ENCODE results near the gene DAB2.

DAB2 gene

DNA sequence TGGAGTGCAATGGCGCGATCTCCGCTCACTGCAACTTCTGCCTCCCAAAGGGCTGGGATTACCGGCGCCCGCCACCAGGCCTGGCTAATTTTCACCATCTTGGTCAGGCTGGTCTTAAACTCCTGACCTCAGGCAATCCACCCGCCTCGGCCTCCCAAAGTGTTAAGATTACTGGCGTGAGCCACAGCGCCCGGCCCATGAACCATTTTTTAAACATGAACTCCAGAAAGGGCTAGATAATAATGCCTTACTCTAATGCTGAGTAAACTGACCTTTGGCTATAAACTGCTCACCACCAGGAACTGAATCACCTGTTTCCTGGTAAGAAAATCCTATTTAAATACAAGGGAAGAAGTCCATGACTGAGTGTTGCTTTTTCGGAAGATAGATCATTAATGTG lies 23.2 kb upstream of the DAB2 start:
- DNase-seq (ENCODE audit: low read depth in 2 of 2) = no peak

DNA sequence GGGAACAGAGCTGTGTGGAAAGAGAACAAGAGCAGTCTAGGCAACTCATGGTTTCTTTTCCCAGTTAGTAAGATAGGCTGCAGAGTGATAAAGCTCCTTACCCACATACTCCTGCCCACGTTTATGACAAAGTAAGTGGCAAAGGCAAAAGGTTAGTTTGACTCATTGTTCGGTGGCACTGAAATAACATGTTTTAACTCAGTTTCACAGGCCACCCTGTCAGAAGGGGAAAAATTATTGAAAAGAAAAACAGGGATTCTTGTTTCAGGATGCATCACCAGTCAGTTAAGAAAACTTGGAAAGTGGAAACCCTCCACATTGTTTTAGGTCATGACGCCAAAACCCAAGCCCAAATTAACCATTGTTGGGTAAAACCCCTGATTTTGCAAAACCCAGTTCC lies 22.3 kb upstream of the DAB2 start:
- DNase-seq (ENCODE audit: low read depth in 2 of 2) = no peak

DNA sequence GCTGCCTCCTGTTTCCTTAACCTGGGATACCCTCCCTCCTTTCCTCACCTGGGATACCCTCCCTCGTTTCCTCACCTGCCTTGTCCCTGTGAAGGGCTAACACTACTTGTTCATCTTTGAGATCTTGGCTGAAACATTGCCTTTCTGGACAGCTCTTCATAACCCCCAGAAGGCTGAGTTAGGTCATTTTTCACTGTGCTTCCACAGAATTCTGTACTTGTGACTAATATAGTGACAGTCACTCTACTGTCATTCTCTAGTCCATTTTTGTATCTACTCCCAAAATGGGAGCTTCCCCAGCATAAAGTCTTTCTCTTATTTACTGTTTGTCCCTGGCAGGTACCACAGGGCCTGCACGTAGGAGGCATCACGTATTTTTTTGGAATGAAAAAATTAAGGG lies 21.5 kb upstream of the DAB2 start:
- DNase-seq (ENCODE audit: low read depth in 2 of 2) = no peak

DNA sequence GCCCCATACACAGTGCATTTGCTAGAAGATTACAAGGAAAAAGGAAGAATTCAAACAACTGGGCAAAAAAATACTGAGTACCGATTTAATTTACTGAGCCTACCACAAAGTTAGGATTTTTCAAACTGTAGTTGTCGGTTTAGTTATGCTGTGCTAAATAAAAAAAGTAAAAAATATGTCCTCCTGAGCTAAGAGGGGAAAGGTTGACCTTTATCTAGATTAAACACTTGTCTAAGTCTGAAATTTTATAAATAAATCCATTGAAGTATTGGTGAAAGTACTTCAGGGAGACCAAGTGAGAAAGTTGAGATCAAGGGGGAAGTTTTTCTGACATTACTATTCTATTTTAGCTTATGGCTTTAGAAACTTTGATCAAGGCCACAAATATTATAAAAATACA lies 19.1 kb upstream of the DAB2 start:
- no peak for DNase-seq (ENCODE audit: low read depth in 2 of 2)

DNA sequence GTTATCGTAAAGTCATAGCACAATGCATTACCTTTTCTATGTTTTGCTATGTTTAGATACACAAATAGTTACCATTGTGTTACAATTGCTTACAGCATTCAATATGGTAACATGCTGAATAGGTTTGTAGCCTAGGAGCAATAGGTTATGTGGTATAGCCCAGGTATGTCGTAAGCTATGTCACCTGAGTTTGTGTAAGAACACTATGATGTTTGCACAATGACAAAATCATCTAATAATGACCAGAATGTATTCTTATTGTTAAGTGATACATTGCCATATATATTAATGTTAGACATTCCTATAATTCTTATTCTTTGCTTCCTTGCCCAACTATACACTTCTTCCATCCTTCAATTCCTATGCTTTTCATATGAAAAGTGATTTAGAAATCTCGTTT lies 18.2 kb upstream of the DAB2 start:
- no peak for DNase-seq (ENCODE audit: low read depth in 2 of 2)

DNA sequence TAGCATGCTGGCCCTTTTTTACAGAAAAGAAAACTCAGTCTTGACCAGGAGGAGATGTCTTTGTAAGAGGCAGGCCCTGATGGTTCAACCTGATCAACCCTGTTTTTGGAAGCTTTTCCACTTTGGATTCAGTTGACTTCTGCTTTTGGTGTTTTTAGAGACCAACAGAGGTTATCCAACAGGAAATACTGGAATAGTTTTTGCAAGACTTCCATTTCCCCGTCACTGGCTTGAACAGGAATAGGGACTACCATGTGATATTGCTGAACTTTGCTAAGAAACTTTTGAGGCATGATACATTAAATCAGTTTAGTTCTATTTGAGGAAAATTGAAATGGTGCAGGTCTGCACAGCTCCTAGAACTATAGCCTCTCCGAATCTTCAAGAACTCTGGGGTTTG lies 17.1 kb upstream of the DAB2 start:
- DNase-seq (ENCODE audit: low read depth in 2 of 2) = no peak

DNA sequence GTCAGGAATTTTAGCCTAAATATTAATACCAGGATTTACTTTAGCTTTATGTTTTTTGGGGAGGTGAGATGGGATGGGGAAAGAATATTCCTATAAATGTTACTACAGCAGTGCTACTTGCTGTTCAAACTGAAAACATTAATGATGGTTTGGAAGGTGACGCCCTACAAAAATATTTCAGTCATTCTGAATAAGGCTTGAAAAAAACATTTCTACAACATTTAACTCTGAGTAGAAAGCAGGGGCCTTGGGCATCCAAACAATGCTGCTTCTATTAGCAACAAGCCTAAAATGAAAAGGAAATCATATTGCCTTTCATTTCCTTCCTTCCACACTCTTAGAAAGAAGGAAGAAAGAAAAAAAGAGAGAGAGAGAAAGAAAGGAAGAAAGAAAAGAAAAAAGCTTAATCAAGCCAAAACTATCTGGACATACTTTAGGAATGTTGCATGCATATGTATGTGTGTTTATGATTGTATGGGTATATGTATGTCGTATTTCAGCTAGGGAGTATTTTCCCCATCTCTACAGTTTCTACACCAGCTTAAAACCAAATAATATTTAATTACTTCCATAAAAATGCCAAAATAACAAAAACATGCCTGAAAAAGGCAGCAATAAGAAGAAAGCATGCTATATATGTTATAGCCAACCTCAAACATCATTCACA lies 16.3 kb upstream of the DAB2 start:
- no peak for DNase-seq (ENCODE audit: low read depth in 2 of 2)

DNA sequence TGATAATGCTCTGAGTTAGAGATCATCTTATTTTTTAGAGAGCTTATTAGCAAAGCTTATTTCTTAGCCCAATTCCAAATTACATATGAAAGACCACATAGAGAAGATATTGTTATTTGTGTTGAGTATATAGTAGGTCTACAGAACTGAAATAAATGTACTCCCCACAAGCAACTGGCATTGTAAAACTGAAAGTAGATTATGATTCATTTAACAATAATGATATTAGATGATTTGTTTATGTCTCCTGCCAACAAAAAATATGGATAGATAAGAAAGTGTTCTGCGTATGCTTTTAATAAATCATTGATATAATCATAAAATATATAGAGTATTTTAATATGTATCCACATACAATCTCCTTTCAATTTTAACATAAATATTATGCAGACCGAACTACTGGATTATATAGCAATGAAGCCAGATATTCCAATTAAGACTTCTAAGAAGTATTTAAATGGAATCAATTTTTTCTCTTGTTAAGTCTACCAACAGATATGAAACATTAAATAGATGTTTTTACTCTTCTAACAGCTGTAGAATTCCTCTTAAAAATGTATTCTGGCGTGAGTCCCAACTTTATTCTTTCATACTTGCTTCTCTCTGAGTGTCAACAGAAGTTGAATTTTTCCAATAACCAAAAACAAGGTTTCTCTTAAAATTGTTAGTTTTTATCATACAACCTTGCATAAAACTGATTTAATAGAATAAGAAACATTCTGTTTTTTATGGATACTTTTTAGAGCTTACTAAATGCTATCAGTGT lies 15.6 kb upstream of the DAB2 start:
- no peak for DNase-seq (ENCODE audit: low read depth in 2 of 2)

DNA sequence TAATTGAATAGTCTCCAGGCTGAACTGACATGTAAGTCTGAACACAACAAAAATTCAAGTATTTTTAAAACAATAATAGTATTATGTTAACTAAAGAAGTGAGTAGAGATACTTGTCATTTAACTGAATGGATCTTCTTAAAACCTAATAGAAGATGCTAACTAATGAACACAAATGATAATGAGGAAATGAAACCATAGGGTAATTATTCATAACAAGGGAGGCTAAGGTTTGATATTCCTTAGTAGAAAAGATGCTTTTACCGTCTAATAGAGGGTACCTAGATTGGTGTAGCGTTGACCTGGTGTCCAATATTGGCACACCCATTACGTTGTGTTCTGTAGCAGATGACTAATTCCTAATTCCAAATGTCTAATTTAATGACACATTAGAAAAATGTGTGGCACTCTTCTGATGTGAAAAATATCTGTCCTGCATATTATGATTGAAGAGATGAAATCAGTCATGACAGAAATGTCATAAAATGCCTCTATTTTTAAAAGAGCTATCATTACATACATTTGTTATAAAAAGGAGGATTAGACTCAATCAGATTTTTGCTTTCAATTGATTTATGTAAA lies 14.9 kb upstream of the DAB2 start:
- DNase-seq (ENCODE audit: low read depth in 2 of 2) = no peak

DNA sequence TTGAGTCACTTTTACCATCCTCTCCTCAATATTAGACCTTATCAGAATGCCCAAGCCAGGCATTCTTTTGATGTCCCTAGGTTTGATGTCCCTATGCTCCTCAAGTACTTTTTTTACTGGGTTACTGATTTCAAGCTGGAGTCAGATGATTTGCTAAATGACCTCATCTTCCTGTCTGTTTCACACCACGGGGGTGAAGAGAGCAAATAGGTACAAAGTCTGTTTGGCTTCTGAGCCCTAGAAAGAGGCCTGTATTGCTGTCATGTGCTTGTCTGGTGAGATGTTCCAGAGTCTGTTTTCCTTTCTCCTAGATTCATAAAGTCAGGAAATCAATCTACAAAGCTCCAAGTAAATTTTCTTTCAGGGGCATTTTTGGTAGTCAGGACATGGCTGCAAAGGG lies 12.7 kb upstream of the DAB2 start:
- no peak for DNase-seq (ENCODE audit: low read depth in 2 of 2)

DNA sequence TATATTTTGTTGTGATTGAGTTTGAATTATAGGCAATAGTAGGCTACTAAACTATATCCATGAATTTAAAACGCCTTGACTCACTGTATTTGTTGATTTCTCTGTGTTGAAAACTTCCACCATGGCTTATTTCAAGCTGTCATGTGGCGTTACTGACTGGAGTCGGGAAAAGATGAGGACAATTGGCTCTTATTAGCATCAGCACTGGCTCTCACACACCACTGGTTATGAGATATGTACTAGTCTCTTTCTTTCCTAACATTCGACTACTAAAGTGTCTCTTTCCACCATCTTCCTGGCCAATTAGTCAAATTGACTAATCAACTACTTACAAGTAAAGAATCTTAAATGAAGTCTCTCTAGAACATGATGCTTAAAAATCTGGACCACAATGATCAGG lies 9.1 kb upstream of the DAB2 start:
- no peak for DNase-seq (ENCODE audit: low read depth in 2 of 2)

DNA sequence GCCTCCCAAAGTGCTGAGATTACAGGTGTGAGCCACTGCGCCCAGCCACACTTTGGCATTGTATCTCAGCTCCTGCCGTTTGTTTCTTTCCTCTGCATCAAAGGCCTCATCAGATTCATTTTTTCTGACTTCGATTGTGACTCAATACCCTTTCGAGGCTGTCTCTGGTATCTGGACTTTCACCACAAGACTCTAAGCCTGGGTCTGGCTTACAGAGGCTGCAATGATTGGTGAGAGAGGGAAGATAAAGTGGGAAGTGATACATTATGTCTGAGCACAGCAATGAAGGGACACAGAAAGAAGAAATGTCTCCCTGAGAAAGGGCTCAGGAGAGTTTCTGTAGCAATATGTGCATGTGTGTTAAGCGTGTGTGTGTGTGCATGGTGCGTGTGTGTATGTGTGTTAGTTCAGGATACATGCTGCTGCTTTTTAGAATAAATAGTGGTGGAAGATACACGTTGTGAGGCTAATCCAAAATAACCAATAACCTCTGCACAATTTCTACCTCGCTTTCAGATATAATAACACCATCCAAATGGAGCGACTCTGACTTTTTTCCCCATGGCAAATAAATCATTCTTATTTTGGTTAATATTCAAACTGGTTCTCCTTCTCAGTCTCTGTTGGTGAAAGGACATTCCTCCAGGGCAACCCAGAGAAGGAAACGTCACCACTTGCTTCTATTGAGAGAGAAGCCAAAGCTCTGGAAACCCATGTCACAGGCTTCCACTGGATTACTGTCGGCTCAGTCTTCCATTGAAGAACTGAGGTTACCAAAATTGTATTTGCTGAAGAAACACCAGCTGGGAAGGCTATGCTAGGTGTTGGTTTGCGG lies 8.1 kb upstream of the DAB2 start:
- no peak for DNase-seq (ENCODE audit: low read depth in 2 of 2)

DNA sequence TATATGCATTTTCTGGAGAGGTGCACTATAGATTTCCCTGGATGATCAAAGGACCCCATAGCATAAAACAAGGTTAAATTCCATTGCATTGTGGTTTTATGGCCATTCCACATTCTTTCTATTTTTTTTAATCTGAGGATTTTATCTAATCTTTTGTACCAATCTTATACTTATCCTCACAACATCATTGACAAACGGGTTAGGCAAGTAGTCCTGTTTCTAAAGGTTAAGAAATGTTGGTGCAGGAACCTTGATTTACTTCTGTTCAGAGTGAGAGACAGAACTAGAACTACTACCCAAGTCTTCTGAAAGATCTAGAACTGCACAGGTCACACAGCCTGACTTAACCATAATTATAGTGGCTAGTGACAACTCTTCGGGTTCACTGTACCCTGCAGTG lies 5.7 kb upstream of the DAB2 start:
- DNase-seq (ENCODE audit: low read depth in 2 of 2) = no peak

DNA sequence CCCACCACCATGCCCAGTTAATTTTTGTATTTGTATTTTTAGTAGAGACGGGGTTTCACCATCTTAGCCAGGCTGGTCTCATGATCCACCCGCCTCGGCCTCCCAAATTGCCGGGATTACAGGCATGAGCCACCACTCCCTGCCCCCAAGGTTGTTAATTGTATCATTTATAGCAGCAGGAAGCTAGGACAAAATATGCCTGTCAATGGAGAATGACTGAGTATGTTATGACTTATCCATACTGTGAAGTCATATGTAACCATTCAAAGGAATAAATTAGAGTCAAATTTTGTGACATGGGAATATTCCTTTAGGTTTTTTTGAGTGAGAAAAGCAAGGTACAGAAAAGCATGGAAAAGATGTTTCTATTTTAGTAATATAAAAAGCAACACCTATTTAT lies 3.9 kb upstream of the DAB2 start:
- no peak for DNase-seq (ENCODE audit: low read depth in 2 of 2)

DNA sequence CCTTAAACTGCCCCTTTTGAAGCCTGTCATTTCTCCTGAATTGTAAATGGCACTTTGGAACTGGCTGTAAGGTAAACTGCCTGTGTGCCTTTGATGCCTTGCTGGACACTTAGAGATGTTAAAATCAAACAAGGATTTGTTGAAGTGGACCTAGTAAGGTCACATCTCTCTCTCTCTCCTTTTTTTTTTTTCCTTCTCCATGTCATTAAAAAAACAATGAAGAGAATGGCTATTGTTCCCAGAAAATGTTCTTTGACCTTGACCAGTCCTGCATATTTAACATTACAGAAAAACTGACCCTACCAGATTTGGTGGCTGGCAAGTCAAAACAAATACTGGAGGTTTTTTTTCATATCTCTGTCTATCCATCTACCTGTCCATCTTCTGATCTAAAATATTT lies 2.9 kb upstream of the DAB2 start:
- DNase-seq (ENCODE audit: low read depth in 2 of 2) = no peak

DNA sequence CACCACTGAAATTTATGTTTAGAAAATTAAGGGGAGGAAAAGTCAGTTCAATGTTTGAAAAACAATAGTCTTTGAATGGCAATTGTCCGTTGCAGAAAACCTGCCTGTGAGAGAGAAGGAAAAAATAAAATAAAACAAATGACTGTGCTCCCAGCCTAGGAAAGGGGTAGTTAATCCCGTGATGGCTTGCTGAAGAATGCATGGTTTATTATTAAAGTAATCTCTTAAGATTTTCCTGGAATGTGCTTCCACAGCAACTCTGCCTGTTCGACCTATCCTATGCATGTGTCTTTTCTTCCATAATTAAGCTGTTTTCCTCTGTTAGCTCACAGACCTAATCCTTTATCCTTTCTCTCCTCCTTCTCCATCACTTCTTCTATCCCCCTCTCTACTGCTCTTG lies 2.4 kb upstream of the DAB2 start:
- no peak for DNase-seq (ENCODE audit: low read depth in 2 of 2)

DNA sequence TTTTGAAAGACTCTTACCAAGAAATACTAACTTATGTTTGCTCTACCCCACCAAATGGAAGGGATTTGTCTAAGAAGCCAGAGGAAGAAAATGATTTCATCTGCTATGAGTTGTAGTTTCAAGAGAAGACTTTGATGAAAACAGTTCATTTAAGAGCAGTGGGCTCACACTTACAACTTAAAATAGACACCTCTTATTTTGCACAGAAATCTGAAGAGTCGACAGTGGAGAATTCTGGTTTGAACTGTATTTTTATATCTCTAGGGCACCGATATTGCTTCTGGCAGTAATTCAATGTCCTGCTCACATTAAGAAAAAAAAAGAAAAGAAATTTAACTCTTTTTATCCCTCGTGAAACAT lies 1.9 kb upstream of the DAB2 start:
- no peak for DNase-seq (ENCODE audit: low read depth in 2 of 2)

DNA sequence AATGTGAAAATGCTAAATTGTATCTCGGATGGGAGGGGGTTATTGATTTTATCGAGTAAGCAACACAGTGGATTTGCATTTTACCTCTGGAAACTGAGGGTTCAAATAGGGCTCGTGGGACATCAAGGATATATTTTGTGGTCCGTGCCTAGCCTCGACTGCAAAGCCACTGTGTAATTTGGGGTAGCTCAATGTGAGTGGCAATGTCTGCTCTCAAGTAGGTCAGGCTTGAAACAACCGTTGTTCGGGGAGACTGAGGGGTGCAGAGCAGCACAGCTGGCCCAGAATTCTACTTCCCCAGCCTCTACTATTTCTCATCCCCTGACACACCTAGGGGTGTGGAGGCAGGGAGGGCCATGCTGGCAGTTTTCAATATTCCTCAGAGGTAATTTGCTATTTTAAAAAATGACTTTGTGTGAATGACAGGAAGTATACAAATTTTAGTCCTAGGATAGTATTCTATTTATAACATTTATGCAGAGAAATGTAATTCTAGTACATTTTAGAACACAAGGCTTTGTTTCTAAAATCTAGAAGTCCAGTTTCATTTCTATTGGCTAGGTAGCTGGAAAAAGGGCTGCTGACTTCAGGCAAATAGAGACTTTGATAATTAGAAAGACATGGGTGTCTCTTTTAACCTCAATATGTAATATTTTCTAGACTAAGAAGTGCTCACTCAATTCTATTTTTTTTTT lies 1.4 kb upstream of the DAB2 start:
- no peak for DNase-seq (ENCODE audit: low read depth in 2 of 2)

DNA sequence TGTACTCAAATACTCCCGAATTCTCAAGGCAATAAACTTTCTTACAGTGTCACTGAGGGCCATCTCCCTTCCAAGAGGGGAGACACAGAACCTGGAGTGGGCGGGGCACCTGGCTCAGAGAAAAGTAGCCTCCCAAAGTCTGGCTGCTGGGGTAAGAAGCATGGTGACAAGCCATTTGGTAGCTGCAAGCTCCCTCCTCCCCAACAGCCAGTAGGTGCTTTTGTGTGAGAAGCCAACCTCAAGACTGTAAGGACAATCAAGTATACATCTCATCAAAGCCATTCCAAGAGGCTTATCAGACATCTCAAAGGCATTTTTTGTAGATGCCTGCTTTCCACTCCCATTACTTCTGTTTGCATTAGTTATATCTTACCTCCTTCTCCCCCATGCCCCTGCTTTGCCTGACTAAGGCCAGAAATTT lies 1.4 kb downstream of the DAB2 start:
- no peak for DNase-seq (ENCODE audit: low read depth in 2 of 2)

DNA sequence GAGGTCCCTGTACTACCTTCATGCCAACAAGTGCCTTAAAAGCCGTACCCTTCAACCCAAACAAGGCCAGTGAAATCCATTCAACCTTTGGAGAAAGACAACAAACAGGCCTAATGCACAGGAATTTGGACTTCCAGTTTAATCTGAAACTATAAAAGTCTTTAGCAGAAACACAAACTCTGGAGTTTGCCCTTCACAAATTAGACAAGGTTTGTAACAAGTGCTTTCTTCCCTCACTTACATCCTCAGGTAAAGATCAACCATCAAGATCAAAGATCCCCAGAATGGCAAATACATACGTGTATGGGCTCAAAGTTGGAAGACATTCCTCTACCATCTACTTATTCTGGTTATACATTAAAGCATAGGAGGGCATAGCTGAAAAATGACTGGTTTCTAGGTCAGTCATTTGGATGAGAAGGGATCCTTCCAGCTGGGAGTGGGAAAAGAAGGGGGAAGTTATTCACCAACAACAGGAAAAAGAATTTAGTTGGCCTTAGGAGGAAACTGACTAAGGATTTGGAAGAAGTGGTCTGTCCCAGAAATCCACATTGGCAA lies 2.0 kb downstream of the DAB2 start:
- no peak for DNase-seq (ENCODE audit: low read depth in 2 of 2)

DNA sequence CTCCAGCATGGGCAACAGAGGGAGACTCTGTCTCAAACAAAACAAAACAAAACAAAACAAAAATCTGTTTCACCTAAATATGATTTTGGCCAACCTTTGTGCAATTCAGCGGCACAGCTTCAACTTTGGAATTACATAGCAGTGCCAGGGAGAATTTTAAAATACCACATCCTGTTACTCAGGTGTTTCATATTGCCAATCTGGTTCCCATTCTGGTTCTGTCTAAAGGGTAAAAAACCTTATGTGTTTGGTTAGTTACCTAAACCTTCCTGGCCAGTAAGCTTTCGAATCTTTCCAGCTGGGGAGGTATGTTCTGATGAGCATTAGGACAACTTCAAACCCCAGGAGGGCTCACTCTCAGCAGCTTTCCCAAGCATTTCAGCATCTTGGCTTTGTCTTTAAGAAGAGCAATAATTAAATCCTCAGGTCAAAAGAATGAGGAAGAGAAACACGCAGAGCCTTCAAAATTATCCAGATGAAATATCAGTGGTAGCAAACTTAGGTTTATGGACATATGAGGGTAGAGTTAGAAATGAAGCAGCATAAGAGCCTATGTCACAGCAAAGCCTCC lies 2.7 kb downstream of the DAB2 start:
- DNase-seq (ENCODE audit: low read depth in 2 of 2) = no peak
